GM19193 (cell line): ENCODE results near the gene GFY.

Experiments used
- POLR2A ChIP-seq: IDR thresholded peaks from 4 replicates; pipeline ENCODE4 v1.6.1; 2011; ENCODE audit not compliant: insufficient read depth, insufficient read length; ENCODE audit errors: extremely low read depth

The GFY gene

DNA sequence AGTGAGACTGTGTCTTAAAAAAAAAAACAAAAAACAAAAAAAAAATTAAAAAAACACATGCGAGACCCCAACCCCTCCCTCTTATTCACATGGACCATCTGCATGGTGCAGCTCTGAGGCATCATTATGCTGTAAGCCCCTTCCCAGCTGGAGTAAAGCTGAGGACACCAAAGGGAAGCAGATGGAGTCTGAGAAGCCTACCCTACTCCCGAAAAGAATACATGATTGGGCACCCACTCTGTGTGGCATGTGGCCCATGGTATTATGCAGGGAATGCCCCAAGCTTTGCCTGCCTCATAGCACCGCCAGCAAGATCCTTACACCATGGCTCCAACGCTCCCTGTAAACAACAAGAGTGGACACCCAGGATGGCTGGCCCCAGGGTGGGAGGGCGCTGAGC is 6.7 kb upstream of the GFY start:
- no peak for TF ChIP-seq POLR2A

DNA sequence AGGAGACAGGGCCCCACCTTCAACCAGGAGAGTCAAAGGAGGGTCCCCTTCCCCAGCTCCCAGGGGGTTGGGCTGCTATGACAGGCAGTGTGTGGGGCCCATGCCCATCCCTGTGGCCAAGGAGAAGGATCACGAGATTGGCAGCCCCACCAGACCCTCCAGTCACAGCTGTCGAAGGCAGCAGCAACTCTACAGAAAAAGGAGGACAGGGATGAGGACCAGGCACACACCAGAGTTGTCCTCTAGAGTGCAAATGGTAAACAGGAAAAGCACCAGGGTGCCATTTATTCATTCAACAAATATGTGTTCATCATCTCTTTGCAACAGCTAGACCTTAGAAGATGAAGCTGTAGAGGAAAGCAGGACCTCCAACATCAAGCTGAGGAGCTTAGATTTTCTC is 6.0 kb upstream of the GFY start:
- TF ChIP-seq POLR2A: no peak

DNA sequence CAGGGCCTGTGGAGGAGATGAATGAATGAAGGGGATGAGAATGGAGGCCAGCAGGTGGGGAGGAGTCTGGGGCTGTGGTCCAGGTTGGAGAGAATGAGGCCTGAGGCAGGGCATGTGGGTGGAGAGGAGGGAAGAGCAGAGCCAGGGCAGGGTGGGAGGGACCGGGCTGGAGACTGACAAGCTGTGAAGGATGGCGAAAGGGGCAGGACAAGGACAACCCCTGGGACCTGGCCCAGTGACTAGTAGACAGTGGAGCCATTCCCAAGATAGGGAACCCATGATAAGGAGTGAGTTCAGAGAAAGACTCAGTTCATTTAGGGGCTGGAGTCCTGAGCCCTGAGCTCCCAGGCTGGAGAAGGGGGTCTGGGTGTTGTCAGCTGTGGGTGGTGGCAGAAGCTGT is 5.0 kb upstream of the GFY start:
- TF ChIP-seq POLR2A: no peak

DNA sequence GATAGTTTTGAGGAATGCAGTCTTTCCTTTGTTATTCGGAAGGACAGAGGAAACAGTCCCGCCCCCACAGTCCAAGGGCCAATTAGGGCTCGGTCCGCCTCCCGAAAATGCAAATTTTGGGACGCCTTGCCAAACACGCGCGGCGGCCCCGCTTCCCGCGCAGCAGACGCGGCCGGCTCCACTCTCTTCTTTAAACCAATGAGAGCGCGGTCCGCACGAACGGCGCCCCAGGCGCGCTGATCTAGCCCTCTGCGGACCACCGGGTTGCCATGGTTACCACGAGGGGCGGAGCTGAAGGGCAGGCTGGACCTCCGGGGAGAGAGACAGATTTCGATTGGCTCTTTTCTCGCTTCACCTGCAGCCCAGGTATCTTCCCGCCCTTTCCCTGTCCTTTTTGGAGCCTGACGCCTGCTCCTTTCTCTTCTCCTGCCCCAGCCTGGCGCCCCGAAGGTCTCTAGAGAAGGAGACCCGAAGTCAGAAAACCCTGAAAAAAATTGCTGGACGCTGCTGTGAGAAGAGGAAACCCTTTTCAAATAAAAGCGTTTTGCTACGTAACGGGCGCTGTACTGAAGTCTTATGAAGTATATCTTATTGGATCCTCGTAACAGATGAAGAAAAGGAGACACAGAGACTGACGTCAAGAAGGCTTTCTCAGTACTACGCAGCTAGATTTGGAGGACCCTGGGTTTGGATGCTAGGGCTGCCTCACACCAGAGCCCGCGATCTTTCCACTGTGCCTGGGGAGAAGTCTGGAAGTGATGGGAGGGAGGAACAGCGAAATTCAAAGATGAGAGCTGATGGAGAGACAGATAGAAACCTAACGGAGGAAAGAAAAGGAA is 3.9 kb upstream of the GFY start:
- no peak for TF ChIP-seq POLR2A

DNA sequence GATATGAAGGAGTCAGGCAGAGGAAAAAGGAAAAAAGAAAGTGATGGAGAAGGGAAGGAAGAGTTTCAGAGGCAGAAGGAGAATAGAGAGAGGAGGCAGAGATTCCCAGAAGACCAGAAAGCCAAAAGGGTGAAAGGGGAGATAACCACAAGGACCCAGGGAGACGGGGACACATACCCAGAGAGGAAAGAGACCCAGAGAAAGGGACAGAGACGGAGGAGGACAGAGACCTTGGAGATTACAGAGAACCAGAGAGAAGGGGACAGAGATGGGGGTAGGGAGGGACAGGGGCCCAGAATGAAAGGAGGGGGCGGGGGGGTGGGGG is 3.3 kb upstream of the GFY start:
- no peak for TF ChIP-seq POLR2A

DNA sequence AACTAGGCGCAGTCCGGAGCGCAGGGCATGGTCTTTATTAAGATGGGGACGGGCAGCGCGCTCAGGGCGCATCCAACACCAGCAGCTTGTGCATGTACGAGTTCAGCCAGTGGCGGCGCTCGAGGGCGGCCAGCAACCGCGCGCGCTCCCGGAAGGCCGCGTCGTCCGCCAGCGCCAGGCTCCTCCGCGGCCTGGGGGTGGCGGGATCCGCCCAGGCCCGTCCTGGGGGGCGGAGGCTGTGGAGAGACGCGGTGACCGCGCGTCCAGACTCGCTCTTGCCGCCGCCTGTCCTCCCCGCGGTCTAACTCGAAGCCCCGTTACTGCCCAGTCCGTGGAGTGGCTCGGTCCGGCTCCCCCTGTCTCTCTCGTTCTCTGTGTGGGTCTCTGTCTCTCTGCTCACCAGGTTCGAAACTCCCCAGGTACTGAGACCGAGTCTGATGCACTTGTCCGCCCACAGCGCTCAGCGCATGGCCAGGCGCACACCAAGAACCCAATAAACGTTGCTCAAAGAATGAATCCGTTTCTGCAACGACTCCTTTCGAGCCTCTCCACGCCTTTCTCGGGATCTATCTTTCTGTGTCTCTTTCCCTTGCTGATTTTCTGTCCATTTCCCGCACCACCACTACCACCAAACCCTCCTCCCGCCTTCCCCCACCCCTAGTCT is 2.6 kb upstream of the GFY start:
- no peak for TF ChIP-seq POLR2A

DNA sequence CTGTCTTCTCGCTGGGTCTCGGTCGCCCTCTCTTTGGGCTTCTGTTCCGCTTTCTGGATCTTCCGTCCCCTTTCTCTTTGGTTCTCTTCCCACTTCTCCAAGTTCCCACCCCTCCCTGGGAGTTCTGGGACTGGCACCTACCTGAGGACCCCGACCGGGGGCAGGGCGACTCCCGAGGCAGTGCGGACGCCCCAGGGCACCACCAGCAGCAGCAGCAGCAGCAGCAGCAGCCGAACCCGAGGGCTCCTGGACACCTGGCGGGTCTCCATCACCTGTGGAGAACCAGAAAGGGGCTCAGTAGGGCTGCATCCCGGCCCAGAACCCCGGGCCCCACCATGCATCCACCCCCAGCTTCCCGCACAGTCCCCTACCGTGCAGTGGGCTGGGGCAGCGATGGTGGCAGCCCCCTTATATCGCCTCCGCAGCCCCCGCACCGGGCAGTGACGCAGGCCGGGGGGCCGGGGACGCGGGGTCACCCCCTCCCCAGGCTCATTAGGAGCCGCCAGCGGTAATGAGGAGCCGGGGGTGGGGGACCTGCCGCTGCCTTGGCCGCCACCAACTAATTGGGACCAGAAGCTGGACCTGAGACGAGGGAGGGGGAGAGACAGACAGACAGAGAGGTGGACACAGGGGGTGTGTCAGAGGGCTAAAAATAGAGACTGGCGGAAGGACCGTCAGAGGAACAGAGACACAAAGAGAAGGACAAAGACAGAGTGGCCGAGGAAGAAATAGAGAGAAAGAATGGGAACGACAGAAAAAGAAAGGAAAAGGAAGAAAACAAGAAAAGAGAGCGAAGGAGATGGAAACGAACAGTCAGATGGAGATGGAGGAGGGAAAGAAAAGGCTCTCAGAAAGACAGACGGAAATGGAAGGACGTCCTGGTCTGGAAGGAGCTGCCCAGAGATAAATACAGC is 1.9 kb upstream of the GFY start, which contains the start of gene PTH2:
TSS of gene PTH2 (minus strand) at position 371 of the 914 bp plus-strand sequence. CDS start at position 269, 102 bp downstream.
- no peak for TF ChIP-seq POLR2A

DNA sequence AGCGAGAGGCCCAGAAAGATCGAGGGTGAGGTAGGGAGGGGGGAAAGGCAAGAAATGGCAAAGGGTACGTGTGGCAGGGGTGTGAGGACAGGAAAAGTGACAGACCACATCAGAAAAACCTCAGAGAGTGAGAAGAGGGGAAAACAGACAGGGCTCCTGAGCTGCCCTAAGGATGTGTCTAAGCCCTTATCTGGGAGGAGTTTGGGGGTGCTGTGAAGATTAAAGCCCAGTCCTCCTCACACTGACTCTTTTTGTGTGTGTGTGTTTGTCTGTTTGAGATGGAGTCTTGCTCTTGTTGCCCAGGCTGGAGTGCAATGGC is 1.2 kb upstream of the GFY start:
- no peak for TF ChIP-seq POLR2A

DNA sequence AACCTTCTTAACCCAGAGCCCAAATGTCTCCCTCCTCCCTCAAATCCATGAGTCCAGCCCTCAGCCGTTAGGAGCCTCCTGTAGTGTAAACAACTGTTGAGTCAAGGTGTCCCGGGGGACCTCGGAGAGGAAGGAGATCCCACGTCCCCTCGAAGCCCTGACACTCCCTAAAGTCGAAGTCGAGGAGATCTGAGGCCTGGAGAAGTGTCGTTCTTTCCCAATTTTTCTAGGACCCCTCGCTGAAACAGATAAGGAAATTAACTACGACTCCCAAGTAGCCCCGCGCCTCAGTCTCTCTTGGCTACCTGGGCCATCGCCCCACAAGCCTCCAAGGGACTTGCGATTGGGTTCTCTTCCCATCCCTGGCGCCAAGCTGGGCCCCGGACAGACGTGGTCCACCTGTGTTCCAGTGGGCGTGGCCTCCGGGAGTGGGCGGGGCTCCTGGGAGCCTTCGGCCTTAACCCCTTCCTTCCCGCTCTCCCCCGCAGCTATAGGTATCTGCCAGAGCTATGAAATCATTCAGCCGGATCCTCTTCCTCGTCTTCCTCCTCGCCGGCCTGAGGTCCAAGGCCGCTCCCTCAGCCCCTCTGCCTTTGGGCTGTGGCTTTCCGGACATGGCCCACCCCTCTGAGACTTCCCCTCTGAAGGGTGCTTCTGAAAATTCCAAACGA is 869 bp downstream of the GFY start:
- no peak for TF ChIP-seq POLR2A

DNA sequence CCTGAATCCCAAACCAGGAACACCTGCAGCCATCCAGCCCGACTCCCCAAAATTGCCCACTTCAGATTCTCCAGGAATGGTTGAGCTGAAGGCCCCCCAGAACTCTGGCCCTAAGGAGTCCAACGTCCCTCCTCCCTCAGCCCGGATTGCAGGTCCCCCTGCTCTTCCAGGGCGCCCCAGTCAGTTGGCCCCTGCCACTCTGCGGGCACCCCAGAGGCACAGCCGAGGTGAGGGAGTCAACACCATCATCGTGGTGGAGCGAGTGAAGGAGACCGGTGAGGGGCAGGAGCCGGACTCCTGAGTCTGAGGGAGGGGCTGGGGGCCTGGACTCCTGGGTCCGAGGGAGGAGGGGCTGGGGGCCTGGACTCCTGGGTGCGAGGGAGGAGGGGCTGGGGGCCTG is 2.2 kb downstream of the GFY start:
- no peak for TF ChIP-seq POLR2A

DNA sequence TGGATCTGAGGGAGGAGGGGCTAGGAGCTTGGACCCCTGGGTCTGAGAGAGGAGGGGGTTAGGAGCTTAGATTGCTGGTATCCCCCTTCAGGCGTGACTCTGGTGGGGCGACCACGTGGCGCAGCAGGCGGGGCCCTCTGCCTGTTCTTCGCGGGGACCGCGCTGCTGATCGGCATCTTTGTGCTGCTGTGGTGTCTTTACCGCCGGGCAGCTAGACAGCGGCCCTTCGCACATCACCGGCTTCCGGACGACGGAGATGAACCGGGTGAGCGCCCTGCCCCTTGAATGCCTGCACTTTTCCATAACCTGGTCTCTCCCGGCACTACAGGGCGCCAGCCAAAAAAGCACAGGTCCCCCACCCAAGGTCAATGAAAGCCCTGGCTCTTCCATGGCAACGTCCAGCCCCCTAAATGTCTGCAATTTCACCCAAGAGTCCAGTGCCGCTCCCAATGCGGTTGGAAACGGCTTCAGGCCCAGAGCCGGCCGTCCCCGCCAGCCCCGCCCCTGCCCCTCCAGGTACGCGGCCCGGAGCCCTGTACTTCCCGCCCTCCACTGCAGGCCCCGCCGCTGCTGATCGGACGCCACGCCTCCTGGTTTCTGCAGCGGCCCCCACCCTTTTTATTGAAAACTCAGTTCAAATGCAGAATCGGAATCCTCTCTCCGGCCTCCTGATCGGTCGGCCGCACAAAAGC is 2.8 kb downstream of the GFY start:
- TF ChIP-seq POLR2A: no peak

DNA sequence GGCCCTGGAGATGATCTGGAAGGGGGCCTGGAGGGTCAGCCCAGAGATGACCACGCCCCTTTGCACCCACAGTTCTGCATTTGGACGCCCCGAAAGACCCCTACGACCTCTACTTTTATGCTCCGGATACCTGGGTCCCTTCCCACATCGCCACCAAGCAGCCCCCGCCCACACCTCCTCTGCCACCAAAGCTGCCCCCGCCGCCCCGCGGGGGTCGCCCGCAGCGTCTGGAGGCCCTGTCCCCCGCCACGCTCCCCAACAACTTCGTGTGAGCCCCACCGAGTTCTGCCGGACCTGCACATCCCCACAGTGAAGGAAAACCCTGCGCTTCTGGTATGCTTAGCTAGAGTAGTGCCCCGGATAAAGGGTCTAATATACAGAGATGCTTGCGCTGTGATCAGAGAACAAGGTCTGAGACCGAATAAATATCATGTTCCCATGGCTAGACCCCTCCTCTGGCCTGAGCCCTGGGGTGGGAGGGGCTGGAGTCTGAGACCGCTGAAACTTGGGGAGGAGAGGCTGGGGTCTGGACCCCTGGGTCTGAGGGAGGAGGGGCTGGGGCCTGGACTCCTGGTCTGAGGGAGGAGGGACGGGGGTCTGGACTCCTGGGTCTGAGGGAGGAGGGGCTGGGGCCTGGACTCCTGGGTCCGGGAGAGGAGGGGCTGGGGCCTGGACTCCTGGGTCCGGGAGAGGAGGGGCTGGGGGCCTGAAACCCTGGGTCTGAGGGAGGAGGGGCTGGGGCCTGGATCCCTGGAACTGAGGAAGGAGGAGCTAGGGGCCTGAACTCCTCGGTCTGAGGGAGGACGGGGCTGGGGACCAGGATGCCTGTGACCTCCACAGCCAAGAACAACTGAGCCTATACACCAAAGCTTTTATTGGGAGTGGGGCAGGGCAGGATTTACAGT is 3.6 kb downstream of the GFY start:
- no peak for TF ChIP-seq POLR2A

DNA sequence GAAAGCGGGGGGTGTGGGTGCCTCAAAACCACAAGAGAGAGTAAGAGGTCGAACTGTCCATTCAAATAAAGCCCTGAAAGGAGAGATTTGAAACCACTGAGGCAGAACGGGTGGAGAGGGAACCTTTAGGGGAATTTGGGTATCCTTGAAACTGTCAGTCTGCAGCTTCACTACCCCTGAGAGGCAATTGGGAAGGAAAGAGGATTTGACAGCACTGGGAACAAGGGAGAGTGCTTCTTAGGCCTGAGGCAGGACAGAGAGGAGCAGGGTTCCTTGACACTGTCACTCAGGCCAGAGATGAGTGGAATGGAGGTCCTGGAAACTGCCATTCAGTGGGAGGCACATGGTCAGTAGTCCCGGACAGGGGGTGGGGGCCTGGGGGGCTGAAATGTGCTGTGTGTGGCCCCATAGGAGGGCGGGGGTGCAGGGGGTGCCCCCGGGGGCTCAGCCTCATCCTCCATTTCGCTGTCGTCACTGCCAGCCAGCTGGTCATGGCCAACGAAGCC is 5.0 kb downstream of the GFY start:
- no peak for TF ChIP-seq POLR2A
